ENCODE results near the gene C4orf54. TPM values are rescaled to one million over a fixed set of nuclear protein-coding genes. Genes with fewer than 3 reads are reported as not detected.
A peak's percentile ranks its signal among the peaks of the same experiment; 100 is the strongest.

The C4orf54 gene
- total and polyA plus RNA-seq, 2 experiments from 2014 or later: 0.06 TPM; not detected in 1

GRCh38 chr4:99625369-99625768 is 32.3 kb downstream of the C4orf54 start:
- peaks cover 8% of the 10 kb centered on the region for H3K4me1 ChIP-seq (ENCODE audit: low read depth)
- no peak for DNase-seq (ENCODE audit: low read depth in 1 of 2, low spot score in 1 of 2)
- peak overlapping the region; percentile 1 for H3K27ac ChIP-seq
- TF ChIP-seq CTCF (IDR thresholded peaks at IDR 0.05; ENCODE audit: low read depth, low read length): no peak
- no peaks in the 10 kb centered on the region for H3K36me3 ChIP-seq
- no peaks in the 10 kb centered on the region for H3K9me3 ChIP-seq (ENCODE audit: low read depth)
- no peak overlapping the region for H3K4me3 ChIP-seq
- H3K27me3 ChIP-seq: no peaks in the 10 kb centered on the region

GRCh38 chr4:99624141-99624719 is 33.4 kb downstream of the C4orf54 start:
- Histone ChIP-seq H3K27ac (peak overlapping the region; percentile 1), H3K4me1 (ENCODE audit: low read depth) (peaks cover 8% of the 10 kb centered on the region), H3K4me3 (no peak overlapping the region), H3K9me3 (ENCODE audit: low read depth) (no peaks in the 10 kb centered on the region), H3K36me3 (no peaks in the 10 kb centered on the region), H3K27me3 (no peaks in the 10 kb centered on the region)
- no peak for TF ChIP-seq CTCF (IDR thresholded peaks at IDR 0.05; ENCODE audit: low read depth, low read length)
- no peak for DNase-seq (ENCODE audit: low read depth in 1 of 2, low spot score in 1 of 2)

GRCh38 chr4:99622341-99622740 is 35.3 kb downstream of the C4orf54 start:
- DNase-seq (ENCODE audit: low read depth in 1 of 2, low spot score in 1 of 2): no peak
- no peak for TF ChIP-seq CTCF (IDR thresholded peaks at IDR 0.05; ENCODE audit: low read depth, low read length)
- H3K9me3 ChIP-seq (ENCODE audit: low read depth): no peaks in the 10 kb centered on the region
- H3K4me1 ChIP-seq (ENCODE audit: low read depth): peaks cover 8% of the 10 kb centered on the region
- H3K4me3 ChIP-seq: no peak overlapping the region
- H3K27me3 ChIP-seq: no peaks in the 10 kb centered on the region
- H3K36me3 ChIP-seq: no peaks in the 10 kb centered on the region
- no peak overlapping the region for H3K27ac ChIP-seq

- H3K4me1 ChIP-seq (ENCODE audit: low read depth): peaks cover 5% of the 10 kb centered on the region
- H3K27me3 ChIP-seq: no peaks in the 10 kb centered on the region
- no peak overlapping the region for H3K4me3 ChIP-seq
- no peaks in the 10 kb centered on the region for H3K36me3 ChIP-seq
- H3K27ac ChIP-seq: no peak overlapping the region
- no peaks in the 10 kb centered on the region for H3K9me3 ChIP-seq (ENCODE audit: low read depth)
- no peak for TF ChIP-seq CTCF (IDR thresholded peaks at IDR 0.05; ENCODE audit: low read depth, low read length)
- DNase-seq (ENCODE audit: low read depth in 1 of 2, low spot score in 1 of 2): no peak
Measured at GRCh38 chr4:99617374-99617773, 40.3 kb downstream of the C4orf54 start.

GRCh38 chr4:99615170-99615820 is 42.3 kb downstream of the C4orf54 start:
- DNase-seq (ENCODE audit: low read depth in 1 of 2, low spot score in 1 of 2): peak in 1 of 2 donors; percentile 3
- Histone ChIP-seq H3K4me1 (ENCODE audit: low read depth) (peaks cover 5% of the 10 kb centered on the region), H3K9me3 (ENCODE audit: low read depth) (no peaks in the 10 kb centered on the region), H3K27me3 (no peaks in the 10 kb centered on the region), H3K4me3 (no peak overlapping the region), H3K36me3 (no peaks in the 10 kb centered on the region), H3K27ac (no peak overlapping the region)
- TF ChIP-seq CTCF (IDR thresholded peaks at IDR 0.05; ENCODE audit: low read depth, low read length): no peak
